Measurements from ENCODE around the gene RAB7B. TPM values are rescaled to one million over a fixed set of nuclear protein-coding genes. Genes with fewer than 3 reads are reported as not detected.
"Not testable (repeated sequence)": the region's sequence is repeated elsewhere in the genome, so short reads cannot be mapped to it uniquely, and the experiment has no call there.

RAB7B gene
- under 1 TPM in 3 of 4 donors, not detected in 1; 0.15 to 0.62 (median 0.33) TPM for total RNA-seq

GRCh38 chr1:206002871-206003801 lies at the start of gene RAB7B:
Gene RAB7B, minus strand, starts transcription at chr1:206003395. Its CDS starts 9,260 bp downstream, at chr1:205994135.
- no peak for TF ChIP-seq CTCF (IDR thresholded peaks at IDR 0.05 in 4 of 5, conservative IDR thresholded peaks at IDR 0.05 in 1 of 5)
- peak in 1 of 2 donors; percentile 16 for TF ChIP-seq POLR2A (IDR thresholded peaks at IDR 0.05)
- in situ Hi-C loops (cut with MboI; ENCODE audit: low sequenced_read_pairs in 4 of 4), result no loop called here

GRCh38 chr1:206052231-206052865 lies 49.2 kb upstream of the RAB7B start:
- H3K27me3 ChIP-seq; DNase-seq; H3K4me1 ChIP-seq; H3K27ac ChIP-seq; ATAC-seq; H3K9me3 ChIP-seq; H3K4me3 ChIP-seq; intact Hi-C loops (cut with DNase I; ENCODE audit: low total_unique reads); H3K36me3 ChIP-seq; in situ Hi-C loops (cut with MboI; ENCODE audit: low sequenced_read_pairs in 4 of 4): not testable (repeated sequence)

More at GRCh38 chr1:206002871-206003801, at the start of gene RAB7B:
- Histone ChIP-seq H3K27ac (peak within 1 kb of the TSS; percentile 60 to 77 (median 68)), H3K9me3 (no peaks in the 10 kb centered on the region), H3K4me1 (peaks cover 34 to 39% of the 10 kb centered on the region in 2 donors), H3K27me3 (no peaks in the 10 kb centered on the region), H3K4me3 (peak within 1 kb of the TSS in 2 of 4 donors; percentile 7 to 19), H3K36me3 (no peaks in the 10 kb centered on the region)
- ATAC-seq (peak; percentile 55 to 57), DNase-seq (peak; percentile 52 to 58)
- intact Hi-C loops (cut with DNase I; ENCODE audit: low total_unique reads), result no loop called here

- intact Hi-C loops (cut with DNase I; ENCODE audit: low total_unique reads), result no loop called here
- no peaks in the 10 kb centered on the region for H3K9me3 ChIP-seq
- H3K27ac ChIP-seq, result no peak overlapping the region
- in situ Hi-C loops (cut with MboI; ENCODE audit: low sequenced_read_pairs in 4 of 4), result no loop called here
- no peaks in the 10 kb centered on the region for H3K27me3 ChIP-seq
- no peaks in the 10 kb centered on the region for H3K36me3 ChIP-seq
- no peak for ATAC-seq
- no peak overlapping the region for H3K4me3 ChIP-seq
- DNase-seq, result no peak
- H3K4me1 ChIP-seq, result no peaks in the 10 kb centered on the region
- no peak for TF ChIP-seq POLR2A (IDR thresholded peaks at IDR 0.05)
- no peak for TF ChIP-seq CTCF (IDR thresholded peaks at IDR 0.05 in 4 of 5, conservative IDR thresholded peaks at IDR 0.05 in 1 of 5)
Measured at GRCh38 chr1:206050655-206051235, 47.5 kb upstream of the RAB7B start.

- DNase-seq, result no peak
Measured at GRCh38 chr1:206049919-206050600, 46.9 kb upstream of the RAB7B start.

More at GRCh38 chr1:206049919-206050600, 46.9 kb upstream of the RAB7B start:
- H3K36me3 ChIP-seq, result no peaks in the 10 kb centered on the region
- ATAC-seq, result no peak
- in situ Hi-C loops (cut with MboI; ENCODE audit: low sequenced_read_pairs in 4 of 4) (no loop called here), intact Hi-C loops (cut with DNase I; ENCODE audit: low total_unique reads) (no loop called here)
- no peaks in the 10 kb centered on the region for H3K27me3 ChIP-seq
- no peaks in the 10 kb centered on the region for H3K4me1 ChIP-seq
- H3K27ac ChIP-seq, result no peak overlapping the region
- no peaks in the 10 kb centered on the region for H3K9me3 ChIP-seq
- H3K4me3 ChIP-seq, result no peak overlapping the region
- TF ChIP-seq CTCF (IDR thresholded peaks at IDR 0.05 in 4 of 5, conservative IDR thresholded peaks at IDR 0.05 in 1 of 5), result no peak
- TF ChIP-seq POLR2A (IDR thresholded peaks at IDR 0.05), result no peak
